KOPT-K1 (cell line): Measurements from ENCODE around the gene GNAI3.

Source experiments
- H3K27ac ChIP-seq: fragments of 200-600 bp; sonication (generic); 2 replicates; pipeline ENCODE4 v1.5.1; 2016; ENCODE audit warnings: antibody characterized with exemption, mild to moderate bottlenecking, low read depth, low read length; ENCODE audit not compliant: poor library complexity, severe bottlenecking
- H3K36me3 ChIP-seq: fragments of 200-600 bp; sonication (generic); 2 replicates; pipeline ENCODE4 v1.5.1; 2017; ENCODE audit warnings: antibody characterized with exemption, mild to moderate bottlenecking, low read length, moderate library complexity; ENCODE audit not compliant: insufficient read depth
- H3K9me3 ChIP-seq: fragments of 200-600 bp; sonication (generic); 2 replicates; pipeline ENCODE4 v1.5.1; 2017; ENCODE audit warnings: antibody characterized with exemption, low read length, mild to moderate bottlenecking; ENCODE audit not compliant: insufficient read depth, poor library complexity, severe bottlenecking

Gene GNAI3

DNA sequence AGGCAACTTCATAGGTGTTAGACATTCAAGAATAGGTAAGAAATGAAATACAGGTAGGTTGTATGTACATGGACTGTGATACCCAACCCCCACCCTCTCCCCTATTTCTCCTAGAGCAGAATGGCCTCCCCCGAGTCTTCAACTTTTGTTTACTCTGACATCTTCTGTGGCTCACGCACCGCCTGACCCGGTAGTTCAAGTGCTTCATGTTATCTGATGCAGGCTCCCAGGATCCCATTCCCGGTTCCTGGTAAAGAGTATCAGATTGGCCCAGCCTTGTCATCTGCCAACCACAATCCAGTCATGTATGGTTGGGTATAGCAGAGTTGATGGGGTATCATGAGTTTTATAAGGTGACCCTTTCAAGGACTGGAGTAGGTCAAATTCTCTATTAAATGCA is 9.1 kb downstream of the GNAI3 start:
- no peaks in the 10 kb centered on the region for H3K9me3 ChIP-seq
- 0 out of 2 replicates have a peak, but pooled peaks cover 3% of the 10 kb centered on the region for H3K36me3 ChIP-seq
- H3K27ac ChIP-seq = no peak overlapping the region

- no peak overlapping the region for H3K27ac ChIP-seq
Observed at GRCh38 chr1:109559995-109560394, 11.6 kb downstream of the GNAI3 start.

GRCh38 chr1:109564194-109564878 is 15.9 kb downstream of the GNAI3 start:
- Histone ChIP-seq H3K36me3 (no peaks in the 10 kb centered on the region; the same call in 1 of the 2 replicates), H3K9me3 (no peaks in the 10 kb centered on the region), H3K27ac (no peak overlapping the region)

More at GRCh38 chr1:109559995-109560394, 11.6 kb downstream of the GNAI3 start:
- Histone ChIP-seq H3K9me3 (no peaks in the 10 kb centered on the region), H3K36me3 (no peaks in the 10 kb centered on the region; the same call in 1 of the 2 replicates)

DNA sequence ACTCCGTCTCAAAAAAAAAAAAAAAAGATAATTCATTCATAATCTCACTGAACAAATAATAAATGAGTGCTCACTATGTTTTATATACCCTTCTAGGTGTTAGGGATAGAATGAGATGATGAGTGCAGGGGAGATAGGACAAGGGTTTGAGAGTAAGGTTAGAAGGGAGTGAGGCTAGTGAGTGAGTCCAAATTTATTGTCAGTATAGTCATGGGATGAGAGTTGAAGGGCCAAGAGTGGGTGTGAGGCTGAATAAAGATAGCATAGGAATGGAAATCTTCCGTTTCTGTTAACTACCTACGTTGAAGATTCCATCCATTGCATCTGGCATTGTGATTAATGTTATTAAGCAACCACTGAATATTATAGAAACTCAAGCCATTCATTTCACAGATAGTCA is 16.8 kb downstream of the GNAI3 start:
- H3K9me3 ChIP-seq = no peaks in the 10 kb centered on the region
- H3K36me3 ChIP-seq = no peaks in the 10 kb centered on the region; the same call in 1 of the 2 replicates
- no peak overlapping the region for H3K27ac ChIP-seq

GRCh38 chr1:109566982-109567381 is 18.6 kb downstream of the GNAI3 start:
- Histone ChIP-seq H3K27ac (no peak overlapping the region), H3K36me3 (no peaks in the 10 kb centered on the region; the same call in 1 of the 2 replicates), H3K9me3 (no peaks in the 10 kb centered on the region)

- Histone ChIP-seq H3K9me3 (no peaks in the 10 kb centered on the region), H3K36me3 (no peaks in the 10 kb centered on the region; the same call in 1 of the 2 replicates), H3K27ac (no peak overlapping the region)
Observed at GRCh38 chr1:109567877-109568672, 19.7 kb downstream of the GNAI3 start.

DNA sequence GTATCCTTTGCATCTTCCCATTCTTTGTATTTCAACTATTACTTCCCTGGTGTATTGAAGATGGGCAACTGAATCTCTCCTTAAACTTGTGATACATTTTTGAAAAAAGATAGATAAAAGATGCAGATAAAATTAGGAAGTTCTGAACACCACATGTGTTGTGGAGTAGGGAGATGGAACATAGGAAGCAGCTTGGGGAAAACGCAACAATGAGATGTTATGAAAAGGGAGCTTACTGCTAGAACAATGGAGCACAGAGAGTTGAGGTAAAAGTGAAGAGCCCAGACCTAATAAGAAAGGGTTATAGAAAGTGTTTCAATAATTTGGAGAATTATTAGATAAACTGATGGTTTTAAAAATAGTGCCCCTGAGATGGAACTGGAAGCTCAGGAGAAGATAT is 20.9 kb downstream of the GNAI3 start:
- Histone ChIP-seq H3K27ac (no peak overlapping the region), H3K36me3 (no peaks in the 10 kb centered on the region; the same call in 1 of the 2 replicates), H3K9me3 (no peaks in the 10 kb centered on the region)

DNA sequence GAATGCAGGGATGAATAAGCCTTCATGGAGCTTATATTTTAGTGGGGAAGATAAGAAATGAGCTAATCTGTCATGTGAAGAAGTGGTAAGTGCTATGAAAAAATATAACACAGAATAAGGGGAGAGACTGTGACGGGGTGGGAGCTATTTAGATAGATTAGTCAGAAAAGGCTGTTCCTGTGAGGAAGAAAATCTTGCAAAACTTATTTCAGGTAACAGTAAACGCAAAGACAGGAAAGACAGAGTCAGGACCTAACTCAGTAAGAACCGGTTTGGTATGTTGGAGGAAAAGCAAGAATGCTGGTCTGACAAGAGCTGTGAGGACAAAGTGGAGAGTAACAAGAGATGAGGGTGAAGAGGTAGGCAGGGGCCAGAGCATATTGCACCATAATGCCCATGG is 22.0 kb downstream of the GNAI3 start:
- Histone ChIP-seq H3K36me3 (peaks cover 11% of the 10 kb centered on the region), H3K9me3 (no peaks in the 10 kb centered on the region), H3K27ac (no peak overlapping the region)

GRCh38 chr1:109573785-109574184 is 25.4 kb downstream of the GNAI3 start:
- Histone ChIP-seq H3K27ac (no peak overlapping the region), H3K36me3 (peaks cover 36% of the 10 kb centered on the region), H3K9me3 (no peaks in the 10 kb centered on the region)

- Histone ChIP-seq H3K27ac (no peak overlapping the region), H3K36me3 (peaks cover 86% of the 10 kb centered on the region), H3K9me3 (no peaks in the 10 kb centered on the region)
Observed at GRCh38 chr1:109578947-109579443, 30.6 kb downstream of the GNAI3 start.

DNA sequence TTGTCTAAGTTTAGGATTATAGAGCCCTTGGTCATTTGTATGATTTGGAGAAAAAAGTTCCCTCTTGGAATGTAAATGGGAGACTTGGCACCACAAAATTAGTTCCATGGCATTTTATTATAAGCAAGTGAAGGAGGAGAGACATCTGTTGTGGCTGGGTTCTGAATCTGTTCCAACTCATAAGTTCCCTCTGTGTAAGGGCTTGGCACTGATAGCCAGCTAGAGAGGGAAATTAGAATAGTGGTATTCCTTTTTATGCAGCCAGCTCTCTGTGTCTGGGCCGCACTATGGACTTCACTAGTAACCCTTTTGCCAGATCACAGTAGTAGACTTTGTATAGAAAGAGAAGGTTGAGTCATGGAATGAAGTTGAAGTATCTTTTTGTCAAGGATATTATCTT is 31.1 kb downstream of the GNAI3 start:
- Histone ChIP-seq H3K27ac (no peak overlapping the region), H3K9me3 (no peaks in the 10 kb centered on the region), H3K36me3 (peaks cover 90% of the 10 kb centered on the region)

DNA sequence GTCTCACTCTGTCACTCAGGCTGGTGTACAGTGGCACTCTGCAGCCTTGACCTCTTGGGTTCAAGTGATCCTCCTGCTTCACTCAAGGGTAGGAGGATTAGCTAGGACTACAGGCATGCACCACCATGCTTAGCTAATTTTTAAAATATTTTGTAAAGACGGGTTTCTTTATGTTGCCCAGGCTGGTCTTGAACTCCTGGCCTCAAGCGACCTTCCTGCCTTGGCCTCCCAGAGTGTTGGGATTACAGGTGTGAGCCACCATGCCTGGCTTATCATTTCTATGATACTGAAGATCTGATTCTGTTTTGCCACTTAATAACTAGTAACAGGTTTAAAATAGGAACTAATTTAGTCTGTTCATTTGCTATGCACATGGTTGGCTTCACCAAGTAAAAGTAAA is 33.6 kb downstream of the GNAI3 start:
- Histone ChIP-seq H3K9me3 (no peaks in the 10 kb centered on the region), H3K27ac (no peak overlapping the region), H3K36me3 (peaks cover 90% of the 10 kb centered on the region)

DNA sequence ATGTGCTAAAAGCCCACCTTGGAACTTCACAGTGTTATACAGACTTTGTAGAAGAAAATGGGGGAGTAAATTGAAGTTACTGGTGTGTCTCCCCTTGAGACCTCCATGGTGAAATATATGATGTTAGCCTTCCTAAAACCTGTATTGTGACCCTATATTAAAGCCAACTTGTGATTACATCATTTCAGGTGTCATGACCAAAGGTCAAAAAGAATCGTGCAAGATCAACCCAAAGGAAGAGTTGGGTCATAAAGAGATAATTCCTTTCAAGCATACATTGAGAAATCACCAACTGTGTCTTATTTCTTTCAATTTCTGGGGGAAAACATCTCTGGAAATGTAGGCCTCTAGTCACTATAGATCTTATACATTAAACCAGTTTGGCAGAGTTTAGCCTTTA is 36.4 kb downstream of the GNAI3 start:
- H3K27ac ChIP-seq = no peak overlapping the region
- H3K9me3 ChIP-seq = no peaks in the 10 kb centered on the region
- peaks cover 98% of the 10 kb centered on the region for H3K36me3 ChIP-seq

- Histone ChIP-seq H3K27ac (no peak overlapping the region), H3K36me3 (peaks cover 98% of the 10 kb centered on the region), H3K9me3 (no peaks in the 10 kb centered on the region)
Observed at GRCh38 chr1:109586055-109586454, 37.6 kb downstream of the GNAI3 start.

DNA sequence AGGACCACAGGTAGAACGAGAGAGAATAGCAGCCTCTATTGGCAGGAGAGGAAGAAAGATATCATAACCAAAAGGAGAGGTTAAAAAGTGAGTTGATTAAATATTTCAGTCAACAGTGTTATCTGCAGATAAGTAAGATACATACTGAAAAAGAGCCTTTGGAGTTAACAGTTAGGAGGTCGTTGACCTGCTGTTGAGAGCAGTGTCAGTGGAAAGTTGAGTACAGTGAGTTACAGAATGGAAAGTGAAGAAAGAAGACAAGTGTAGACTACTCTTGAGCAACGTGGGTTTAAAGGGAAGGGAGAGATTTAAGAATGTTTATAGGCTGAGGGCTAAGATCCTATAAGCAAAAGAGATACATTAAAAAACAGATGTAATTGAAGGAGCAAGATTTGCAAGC is 40.8 kb downstream of the GNAI3 start:
- H3K36me3 ChIP-seq = peaks cover 100% of the 10 kb centered on the region
- no peaks in the 10 kb centered on the region for H3K9me3 ChIP-seq
- H3K27ac ChIP-seq = no peak overlapping the region
